ENCODE data around the gene ERVFRD-1.

The ERVFRD-1 gene

GRCh38 chr6:11064836-11065235, 46.7 kb downstream of the ERVFRD-1 start:
- Histone ChIP-seq H3K9me3 (ENCODE audit: insufficient read depth, low read depth, low read length) (no peaks in the 10 kb centered on the region), H3K27me3 (ENCODE audit: insufficient read depth, low read length) (no peaks in the 10 kb centered on the region), H3K9ac (ENCODE audit: low read depth, low read length) (no peak overlapping the region), H3K4me3 (ENCODE audit: low read length) (no peak overlapping the region), H3K27ac (ENCODE audit: low read depth, low read length) (no peak overlapping the region), H3K36me3 (ENCODE audit: insufficient read depth, low read length) (no peaks in the 10 kb centered on the region), H3K4me1 (ENCODE audit: insufficient read depth, low read length) (no peaks in the 10 kb centered on the region)
- WGBS, result 82% methylated on average over 3 of the region's 3 CpGs

GRCh38 chr6:11062715-11063114, 48.8 kb downstream of the ERVFRD-1 start:
- no peak overlapping the region for H3K27ac ChIP-seq (ENCODE audit: low read depth, low read length)
- no peaks in the 10 kb centered on the region for H3K9me3 ChIP-seq (ENCODE audit: insufficient read depth, low read depth, low read length)
- H3K27me3 ChIP-seq (ENCODE audit: insufficient read depth, low read length), result no peaks in the 10 kb centered on the region
- no peaks in the 10 kb centered on the region for H3K36me3 ChIP-seq (ENCODE audit: insufficient read depth, low read length)
- H3K4me3 ChIP-seq (ENCODE audit: low read length), result no peak overlapping the region
- no CpG with 5 or more reads among the region's 2 CpGs for WGBS
- H3K4me1 ChIP-seq (ENCODE audit: insufficient read depth, low read length), result no peaks in the 10 kb centered on the region
- H3K9ac ChIP-seq (ENCODE audit: low read depth, low read length), result no peak overlapping the region

GRCh38 chr6:11062083-11062482, 49.4 kb downstream of the ERVFRD-1 start:
- 95% methylated on average over 2 of the region's 4 CpGs for WGBS
- Histone ChIP-seq H3K27ac (ENCODE audit: low read depth, low read length) (no peak overlapping the region), H3K36me3 (ENCODE audit: insufficient read depth, low read length) (no peaks in the 10 kb centered on the region), H3K27me3 (ENCODE audit: insufficient read depth, low read length) (no peaks in the 10 kb centered on the region), H3K9me3 (ENCODE audit: insufficient read depth, low read depth, low read length) (no peaks in the 10 kb centered on the region), H3K4me1 (ENCODE audit: insufficient read depth, low read length) (no peaks in the 10 kb centered on the region), H3K4me3 (ENCODE audit: low read length) (no peak overlapping the region), H3K9ac (ENCODE audit: low read depth, low read length) (no peak overlapping the region)

- no peak overlapping the region for H3K27ac ChIP-seq (ENCODE audit: low read depth, low read length)
- 97% methylated on average over 5 of the region's 5 CpGs for WGBS
These were observed 53.1 kb downstream of the ERVFRD-1 start for GRCh38 chr6:11058406-11058805.

GRCh38 chr6:11056871-11057270, 54.7 kb downstream of the ERVFRD-1 start:
- H3K4me1 ChIP-seq (ENCODE audit: insufficient read depth, low read length), result no peaks in the 10 kb centered on the region
- no peak overlapping the region for H3K4me3 ChIP-seq (ENCODE audit: low read length)
- H3K27ac ChIP-seq (ENCODE audit: low read depth, low read length), result no peak overlapping the region
- H3K9me3 ChIP-seq (ENCODE audit: insufficient read depth, low read depth, low read length), result no peaks in the 10 kb centered on the region
- no peak overlapping the region for H3K9ac ChIP-seq (ENCODE audit: low read depth, low read length)
- H3K36me3 ChIP-seq (ENCODE audit: insufficient read depth, low read length), result no peaks in the 10 kb centered on the region
- no peaks in the 10 kb centered on the region for H3K27me3 ChIP-seq (ENCODE audit: insufficient read depth, low read length)
- 78% methylated on average over 1 of the region's 1 CpG for WGBS

More at GRCh38 chr6:11058406-11058805, 53.1 kb downstream of the ERVFRD-1 start:
- no peak overlapping the region for H3K9ac ChIP-seq (ENCODE audit: low read depth, low read length)
- no peak overlapping the region for H3K4me3 ChIP-seq (ENCODE audit: low read length)
- no peaks in the 10 kb centered on the region for H3K4me1 ChIP-seq (ENCODE audit: insufficient read depth, low read length)
- no peaks in the 10 kb centered on the region for H3K9me3 ChIP-seq (ENCODE audit: insufficient read depth, low read depth, low read length)
- H3K27me3 ChIP-seq (ENCODE audit: insufficient read depth, low read length), result no peaks in the 10 kb centered on the region
- no peaks in the 10 kb centered on the region for H3K36me3 ChIP-seq (ENCODE audit: insufficient read depth, low read length)

GRCh38 chr6:11055127-11055627, 56.3 kb downstream of the ERVFRD-1 start:
- Histone ChIP-seq H3K4me3 (ENCODE audit: low read length) (no peak overlapping the region), H3K9ac (ENCODE audit: low read depth, low read length) (no peak overlapping the region), H3K27me3 (ENCODE audit: insufficient read depth, low read length) (no peaks in the 10 kb centered on the region), H3K27ac (ENCODE audit: low read depth, low read length) (no peak overlapping the region), H3K4me1 (ENCODE audit: insufficient read depth, low read length) (no peaks in the 10 kb centered on the region), H3K9me3 (ENCODE audit: insufficient read depth, low read depth, low read length) (no peaks in the 10 kb centered on the region), H3K36me3 (ENCODE audit: insufficient read depth, low read length) (no peaks in the 10 kb centered on the region)
- 88% methylated on average over 3 of the region's 4 CpGs for WGBS

GRCh38 chr6:11054722-11055121, 56.8 kb downstream of the ERVFRD-1 start:
- Histone ChIP-seq H3K4me1 (ENCODE audit: insufficient read depth, low read length) (no peaks in the 10 kb centered on the region), H3K9me3 (ENCODE audit: insufficient read depth, low read depth, low read length) (no peaks in the 10 kb centered on the region), H3K9ac (ENCODE audit: low read depth, low read length) (no peak overlapping the region), H3K27ac (ENCODE audit: low read depth, low read length) (no peak overlapping the region), H3K36me3 (ENCODE audit: insufficient read depth, low read length) (no peaks in the 10 kb centered on the region), H3K4me3 (ENCODE audit: low read length) (no peak overlapping the region), H3K27me3 (ENCODE audit: insufficient read depth, low read length) (no peaks in the 10 kb centered on the region)
- 100% methylated on average over 1 of the region's 1 CpG for WGBS

GRCh38 chr6:11053307-11053706, 58.2 kb downstream of the ERVFRD-1 start:
- no peak overlapping the region for H3K4me3 ChIP-seq (ENCODE audit: low read length)
- 92% methylated on average over 5 of the region's 5 CpGs for WGBS
- no peak overlapping the region for H3K27ac ChIP-seq (ENCODE audit: low read depth, low read length)
- H3K4me1 ChIP-seq (ENCODE audit: insufficient read depth, low read length), result no peaks in the 10 kb centered on the region
- no peaks in the 10 kb centered on the region for H3K36me3 ChIP-seq (ENCODE audit: insufficient read depth, low read length)
- H3K9ac ChIP-seq (ENCODE audit: low read depth, low read length), result no peak overlapping the region
- H3K27me3 ChIP-seq (ENCODE audit: insufficient read depth, low read length), result no peaks in the 10 kb centered on the region
- H3K9me3 ChIP-seq (ENCODE audit: insufficient read depth, low read depth, low read length), result no peaks in the 10 kb centered on the region

Data from HUES64 (cell line).